PC-9 (cell line): Measurements from ENCODE around the gene FAM217A. TPM values are rescaled to one million over a fixed set of nuclear protein-coding genes. Genes with fewer than 3 reads are reported as not detected.

Experiments
- BruUV-seq: library from RNA; stranded (reverse); fragments of 400-500 nt; replicated peaks from 2 replicates; lab custom pipeline; 2021; lab: Mats Ljungman, UMichigan
- CTCF ChIA-PET: fragments of 300-600 bp; sonication (Branson Sonifier 250); formaldehyde crosslinking; loops from one replicate; lab custom pipeline; 2022; ENCODE audit warnings: antibody characterized with exemption; lab: Charles Lee
- POLR2A ChIA-PET: fragments of 300-600 bp; sonication (Branson Sonifier 250); formaldehyde crosslinking; loops from one replicate; lab custom pipeline; 2022; ENCODE audit warnings: antibody characterized with exemption; ENCODE audit not compliant: unreplicated experiment; lab: Charles Lee
- DNase-seq, 2 experiments: peaks; one replicate each; pipeline versions ENCODE4 v3.0.0 to v3.0.0-alpha.2; 2015 to 2022; ENCODE audit warnings: mixed read lengths in 1 of 2
- H2AFZ ChIP-seq: fragments of 200-600 bp; sonication (generic); 2 replicates; pipeline ENCODE4 v1.8.1; 2017; ENCODE audit warnings: antibody characterized with exemption
- H3F3A ChIP-seq: fragments of 200-600 bp; sonication (generic); 2 replicates; pipeline ENCODE4 v1.8.1; 2017; ENCODE audit warnings: antibody characterized with exemption, mild to moderate bottlenecking, low read depth; ENCODE audit not compliant: insufficient read depth
- H3K27ac ChIP-seq: fragments of 200-600 bp; sonication (generic); 2 replicates; pipeline ENCODE4 v1.6.1; 2016; ENCODE audit warnings: mixed run types
- H3K27me3 ChIP-seq: fragments of 200-600 bp; sonication (generic); 2 replicates; pipeline ENCODE4 v1.6.1; 2016; ENCODE audit warnings: low read depth, mixed run types; ENCODE audit not compliant: insufficient read depth
- H3K36me3 ChIP-seq: fragments of 200-600 bp; sonication (generic); 2 replicates; pipeline ENCODE4 v1.6.1; 2016; ENCODE audit warnings: low read depth, mixed run types
- H3K4me1 ChIP-seq: fragments of 200-600 bp; sonication (generic); replicated peaks from 2 replicates; pipeline ENCODE4 v1.6.1; 2016; ENCODE audit warnings: mixed run types; ENCODE audit not compliant: insufficient read depth
- H3K4me2 ChIP-seq: fragments of 200-600 bp; sonication (generic); 2 replicates; pipeline ENCODE4 v1.6.1; 2017; ENCODE audit warnings: mixed run types
- H3K4me3 ChIP-seq: fragments of 200-600 bp; sonication (generic); 2 replicates; pipeline ENCODE4 v1.6.1; 2016; ENCODE audit warnings: mixed run types
- H3K79me2 ChIP-seq: fragments of 200-600 bp; sonication (generic); 2 replicates; pipeline ENCODE4 v1.6.1; 2017; ENCODE audit warnings: low read depth, mixed run types
- H3K9me2 ChIP-seq: fragments of 200-600 bp; sonication (generic); 2 replicates; pipeline ENCODE4 v1.8.1; 2017; ENCODE audit warnings: mild to moderate bottlenecking; ENCODE audit not compliant: insufficient read depth
- H3K9me3 ChIP-seq: fragments of 200-600 bp; sonication (generic); 2 replicates; pipeline ENCODE4 v1.8.1; 2016; ENCODE audit warnings: low read depth; ENCODE audit not compliant: insufficient read depth
- H4K20me1 ChIP-seq: fragments of 200-600 bp; sonication (generic); 2 replicates; pipeline ENCODE4 v1.8.1; 2017; ENCODE audit not compliant: insufficient read depth
- EZH2 ChIP-seq: fragments of 200-600 bp; sonication (generic); IDR thresholded peaks from 2 replicates; pipeline ENCODE4 v1.8.0; 2017; ENCODE audit warnings: antibody characterized with exemption, low read depth
- intact Hi-C: fragments of 100-400 bp; cut with micrococcal nuclease; formaldehyde crosslinking; loops from one replicate; pipeline ENCODE4 v1.10.0; 2022; ENCODE audit not compliant: unreplicated experiment
- total RNA-seq: library from RNA; stranded (reverse); gene quantifications from 2 replicates; pipeline ENCODE4 v1.2.3, GENCODE V29; 2021
- TF ChIP-seq, protein P1 (sequence below): fragments of 200-600 bp; sonication (generic); conservative IDR thresholded peaks from 2 replicates; pipeline ENCODE4 v1.6.1; 2017; ENCODE audit warnings: mixed run types, antibody characterized with exemption, mild to moderate bottlenecking, moderate library complexity

Gene FAM217A
- total RNA-seq, 1 experiment from 2014 or later, result not detected

DNA sequence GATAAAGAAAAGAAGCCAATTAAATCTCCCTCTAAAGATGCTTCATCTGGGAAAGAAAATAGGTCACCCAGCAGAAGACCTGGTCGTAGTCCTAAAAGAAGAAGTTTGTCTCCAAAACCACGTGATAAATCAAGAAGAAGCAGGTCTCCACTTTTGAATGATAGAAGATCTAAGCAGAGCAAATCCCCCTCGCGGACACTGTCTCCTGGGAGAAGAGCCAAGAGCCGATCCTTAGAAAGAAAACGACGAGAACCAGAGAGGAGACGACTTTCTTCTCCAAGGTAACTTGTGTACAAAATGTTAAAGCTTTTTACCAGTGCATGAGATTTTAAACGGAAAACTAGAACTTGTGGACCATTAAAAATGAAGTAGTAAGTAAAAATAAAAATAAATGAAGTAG lies 46.5 kb downstream of the FAM217A start:
- H3K4me1 ChIP-seq, result no peaks in the 10 kb centered on the region
- H3K27ac ChIP-seq, result no peak overlapping the region
- CTCF ChIA-PET, result no interaction called here
- intact Hi-C loops, result no loop called here
- DNase-seq, result no peak
- TF ChIP-seq EZH2, result no peak
- TF ChIP-seq, protein P1, sequence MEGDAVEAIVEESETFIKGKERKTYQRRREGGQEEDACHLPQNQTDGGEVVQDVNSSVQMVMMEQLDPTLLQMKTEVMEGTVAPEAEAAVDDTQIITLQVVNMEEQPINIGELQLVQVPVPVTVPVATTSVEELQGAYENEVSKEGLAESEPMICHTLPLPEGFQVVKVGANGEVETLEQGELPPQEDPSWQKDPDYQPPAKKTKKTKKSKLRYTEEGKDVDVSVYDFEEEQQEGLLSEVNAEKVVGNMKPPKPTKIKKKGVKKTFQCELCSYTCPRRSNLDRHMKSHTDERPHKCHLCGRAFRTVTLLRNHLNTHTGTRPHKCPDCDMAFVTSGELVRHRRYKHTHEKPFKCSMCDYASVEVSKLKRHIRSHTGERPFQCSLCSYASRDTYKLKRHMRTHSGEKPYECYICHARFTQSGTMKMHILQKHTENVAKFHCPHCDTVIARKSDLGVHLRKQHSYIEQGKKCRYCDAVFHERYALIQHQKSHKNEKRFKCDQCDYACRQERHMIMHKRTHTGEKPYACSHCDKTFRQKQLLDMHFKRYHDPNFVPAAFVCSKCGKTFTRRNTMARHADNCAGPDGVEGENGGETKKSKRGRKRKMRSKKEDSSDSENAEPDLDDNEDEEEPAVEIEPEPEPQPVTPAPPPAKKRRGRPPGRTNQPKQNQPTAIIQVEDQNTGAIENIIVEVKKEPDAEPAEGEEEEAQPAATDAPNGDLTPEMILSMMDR, result no peak
- no peaks in the 10 kb centered on the region for H3F3A ChIP-seq
- H3K27me3 ChIP-seq, result no peaks in the 10 kb centered on the region
- no peaks in the 10 kb centered on the region for H3K9me3 ChIP-seq
- no peak overlapping the region for H3K4me3 ChIP-seq
- H3K4me2 ChIP-seq, result no peak overlapping the region
- POLR2A ChIA-PET, result no interaction called here
- peaks cover 23% of the 10 kb centered on the region for H4K20me1 ChIP-seq
- H3K36me3 ChIP-seq, result peaks cover 5% of the 10 kb centered on the region; the same call in 1 of the 2 replicates
- peaks cover 76% of the 10 kb centered on the region for H3K79me2 ChIP-seq
- no peaks in the 10 kb centered on the region for H3K9me2 ChIP-seq
- H2AFZ ChIP-seq, result no peak overlapping the region
- no TSS peak for BruUV-seq

GRCh38 chr6:4031442-4031841 lies 47.5 kb downstream of the FAM217A start:
- Histone ChIP-seq H2AFZ (no peak overlapping the region), H3K4me3 (no peak overlapping the region), H3K9me2 (no peaks in the 10 kb centered on the region), H3K4me2 (no peak overlapping the region), H3K9me3 (no peaks in the 10 kb centered on the region), H3F3A (no peaks in the 10 kb centered on the region), H3K27ac (no peak overlapping the region), H3K4me1 (no peaks in the 10 kb centered on the region), H3K36me3 (peaks cover 5% of the 10 kb centered on the region; the same call in 1 of the 2 replicates), H4K20me1 (peaks cover 23% of the 10 kb centered on the region), H3K27me3 (no peaks in the 10 kb centered on the region), H3K79me2 (peaks cover 85% of the 10 kb centered on the region)
- POLR2A ChIA-PET, result no interaction called here
- intact Hi-C loops, result no loop called here
- CTCF ChIA-PET, result no interaction called here
- DNase-seq, result no peak
- TF ChIP-seq EZH2, result no peak
- TF ChIP-seq, protein P1, result no peak
- no TSS peak for BruUV-seq

DNA sequence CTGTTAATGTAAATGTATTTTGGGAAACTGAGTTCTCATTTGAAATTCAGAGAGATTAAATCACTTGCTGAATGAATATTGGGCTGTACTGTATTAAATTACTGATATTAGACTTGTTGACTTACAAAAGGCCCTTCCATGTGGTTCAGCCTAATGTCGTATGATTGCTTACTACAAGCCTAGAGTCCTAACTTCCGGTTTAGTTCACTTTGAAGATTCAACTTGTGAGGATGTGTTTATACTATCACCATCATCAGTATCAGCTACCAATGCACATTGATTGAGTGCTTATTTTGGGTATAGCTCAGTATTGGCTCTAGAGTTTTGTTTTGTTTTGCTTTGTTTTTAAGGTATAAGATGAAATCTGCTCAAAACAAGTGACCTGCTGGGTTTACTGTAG lies 48.3 kb downstream of the FAM217A start:
- intact Hi-C loops, result no loop called here
- TF ChIP-seq, protein P1, result no peak
- TF ChIP-seq EZH2, result no peak
- H3K4me1 ChIP-seq, result no peaks in the 10 kb centered on the region
- peaks cover 22% of the 10 kb centered on the region for H4K20me1 ChIP-seq
- H3F3A ChIP-seq, result no peaks in the 10 kb centered on the region
- CTCF ChIA-PET, result no interaction called here
- no peak overlapping the region for H3K4me2 ChIP-seq
- H3K27me3 ChIP-seq, result no peaks in the 10 kb centered on the region
- no TSS peak for BruUV-seq
- no peak overlapping the region for H3K27ac ChIP-seq
- DNase-seq, result no peak
- H3K4me3 ChIP-seq, result no peak overlapping the region
- peaks cover 5% of the 10 kb centered on the region; the same call in 1 of the 2 replicates for H3K36me3 ChIP-seq
- H2AFZ ChIP-seq, result no peak overlapping the region
- no peaks in the 10 kb centered on the region for H3K9me3 ChIP-seq
- peaks cover 87% of the 10 kb centered on the region for H3K79me2 ChIP-seq
- H3K9me2 ChIP-seq, result no peaks in the 10 kb centered on the region
- POLR2A ChIA-PET, result no interaction called here
